Esophagus squamous epithelium (tissue), 5 donors: Measurements from ENCODE around the gene GRP. TPM values are rescaled to one million over a fixed set of nuclear protein-coding genes. Genes with fewer than 3 reads are reported as not detected.

Source experiments
- DNase-seq: peaks from one replicate; lab custom pipeline; 2025; lab: John Stamatoyannopoulos, UW
- H3K27ac ChIP-seq, 4 donors: fragments of 200-600 bp; sonication (generic); one replicate each; pipeline ENCODE4 v1.5.1; 2016 to 2019; ENCODE audit warnings: mild to moderate bottlenecking in 1 of 4
- H3K27me3 ChIP-seq, 4 donors: fragments of 200-600 bp; sonication (generic); 1 replicate in 3 of 4; 2 replicates in 1 of 4; pipeline versions ENCODE4 v1.5.1 to v1.6.0; 2017 to 2021; ENCODE audit warnings: antibody characterized with exemption in 1 of 4
- H3K36me3 ChIP-seq, 3 donors: fragments of 200-600 bp; sonication (generic); one replicate each; pipeline ENCODE4 v1.5.1; 2016 to 2019
- H3K4me1 ChIP-seq, 3 donors: fragments of 200-600 bp; sonication (generic); one replicate each; pipeline ENCODE4 v1.5.1; 2017 to 2019
- H3K4me3 ChIP-seq, 4 donors: fragments of 200-600 bp; sonication (generic); 1 replicate in 3 of 4; 2 replicates in 1 of 4; pipeline ENCODE4 v1.5.1; 2016 to 2019; ENCODE audit warnings: mild to moderate bottlenecking in 2 of 4, moderate library complexity in 1 of 4
- H3K9me3 ChIP-seq, 3 donors: fragments of 200-600 bp; sonication (generic); one replicate each; pipeline ENCODE4 v1.5.1; 2016 to 2019
- POLR2A ChIP-seq, 4 donors: fragments of 450-650 bp; IDR thresholded peaks; one replicate each; pipeline ENCODE4 v1.6.1; 2017; ENCODE audit warnings: antibody characterized with exemption in 4 of 4, mild to moderate bottlenecking in 4 of 4, moderate library complexity in 3 of 4
- WGBS, 2 donors: methylation state at CpG; one replicate each; pipeline ENCODE4 v1.1.5; 2018; 5-methylcytosine and 5-hydroxymethylcytosine counted together
- intact Hi-C: fragments of 100-400 bp; cut with DNase I; formaldehyde crosslinking; loops from one replicate; pipeline ENCODE4 v1.15.0; 2022
- total RNA-seq, 4 donors: library from RNA; depleted of rRNA; stranded (reverse); fragments of >200 nt; gene quantifications; one replicate each; pipeline ENCODE4 v1.1.0, GENCODE V29; 2016
- TF ChIP-seq, protein P1 (sequence below), 6 experiments: fragments of 450-650 bp in 4 of 6; fragments of 200-600 bp in 2 of 6; sonication (generic) in 2 of 6; IDR thresholded peaks; one replicate each; pipeline ENCODE4 v1.5.1; 2016 to 2019; ENCODE audit warnings: antibody characterized with exemption in 6 of 6, mild to moderate bottlenecking in 4 of 6, moderate library complexity in 4 of 6
- donor health status: DM: yes; HTN: yes; CAD: no.

Gene GRP
- total RNA-seq, 4 donors from 2014 or later, result not detected

DNA sequence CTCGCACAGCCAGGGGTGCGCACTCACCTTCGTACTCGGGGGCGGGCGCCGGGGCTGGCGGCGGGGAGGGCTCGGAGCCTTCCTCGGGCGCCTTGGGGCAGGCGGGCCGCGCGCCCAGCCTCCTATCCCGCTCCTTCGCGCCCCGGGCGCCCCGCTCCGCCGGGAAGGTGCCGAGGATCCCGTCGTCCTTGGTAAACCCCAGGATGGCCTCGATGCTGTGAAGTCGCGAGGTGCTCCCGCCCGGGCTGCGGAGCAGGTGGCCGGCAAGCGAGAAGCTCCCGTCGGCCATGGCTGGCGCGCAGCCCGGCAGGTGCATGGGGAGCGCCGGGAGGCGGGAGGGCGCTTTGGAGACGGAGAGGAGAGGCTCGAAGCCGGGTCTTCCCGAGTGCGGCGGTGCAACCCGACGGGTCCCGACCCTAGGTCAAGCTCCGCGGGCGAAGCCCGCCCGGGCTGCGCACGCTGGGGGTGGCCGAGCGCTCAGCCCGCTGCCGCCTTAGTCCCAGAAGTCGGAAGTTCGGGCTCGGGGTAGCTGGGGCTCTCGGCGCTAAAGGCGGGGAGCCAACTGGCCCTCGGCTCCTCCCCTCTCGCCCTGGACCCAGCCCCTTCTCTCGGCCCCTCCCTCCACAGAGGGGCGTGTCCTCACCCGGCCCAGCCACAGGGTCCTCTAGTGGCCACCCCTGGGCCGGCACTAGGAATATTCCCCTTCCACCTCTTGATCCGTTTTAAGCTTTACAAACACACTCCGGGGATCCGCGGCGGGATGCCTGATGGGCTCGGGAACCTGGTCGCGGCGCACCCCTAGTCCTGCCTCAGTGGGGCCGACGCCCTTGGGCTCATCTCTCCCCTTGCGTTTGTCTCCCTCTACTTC is 53.2 kb downstream of the GRP start, which contains the start of gene RAX:
Gene RAX, minus strand, starts transcription at position 564 of the 868 bp plus-strand sequence. Its CDS starts 248 bp downstream, at position 316.
- H3K4me3 ChIP-seq, result peak within 1 kb of the TSS; percentile 17 to 61 (median 34)
- no peaks in the 10 kb centered on the region for H3K36me3 ChIP-seq
- H3K27me3 ChIP-seq, result peaks cover 0 to 69% (median 48%) of the 10 kb centered on the region in 4 donors
- intact Hi-C loops, result no loop called here
- peaks cover 25 to 47% (median 27%) of the 10 kb centered on the region in 3 donors for H3K4me1 ChIP-seq
- WGBS, 2 donors, result 3 to 11% methylated on average over 7 to 15 of the region's 88 CpGs
- no peaks in the 10 kb centered on the region for H3K9me3 ChIP-seq
- no peak for TF ChIP-seq POLR2A (IDR thresholded peaks at IDR 0.05)
- TF ChIP-seq, protein P1, sequence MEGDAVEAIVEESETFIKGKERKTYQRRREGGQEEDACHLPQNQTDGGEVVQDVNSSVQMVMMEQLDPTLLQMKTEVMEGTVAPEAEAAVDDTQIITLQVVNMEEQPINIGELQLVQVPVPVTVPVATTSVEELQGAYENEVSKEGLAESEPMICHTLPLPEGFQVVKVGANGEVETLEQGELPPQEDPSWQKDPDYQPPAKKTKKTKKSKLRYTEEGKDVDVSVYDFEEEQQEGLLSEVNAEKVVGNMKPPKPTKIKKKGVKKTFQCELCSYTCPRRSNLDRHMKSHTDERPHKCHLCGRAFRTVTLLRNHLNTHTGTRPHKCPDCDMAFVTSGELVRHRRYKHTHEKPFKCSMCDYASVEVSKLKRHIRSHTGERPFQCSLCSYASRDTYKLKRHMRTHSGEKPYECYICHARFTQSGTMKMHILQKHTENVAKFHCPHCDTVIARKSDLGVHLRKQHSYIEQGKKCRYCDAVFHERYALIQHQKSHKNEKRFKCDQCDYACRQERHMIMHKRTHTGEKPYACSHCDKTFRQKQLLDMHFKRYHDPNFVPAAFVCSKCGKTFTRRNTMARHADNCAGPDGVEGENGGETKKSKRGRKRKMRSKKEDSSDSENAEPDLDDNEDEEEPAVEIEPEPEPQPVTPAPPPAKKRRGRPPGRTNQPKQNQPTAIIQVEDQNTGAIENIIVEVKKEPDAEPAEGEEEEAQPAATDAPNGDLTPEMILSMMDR (IDR thresholded peaks at IDR 0.05), result no peak
- no peak within 1 kb of the TSS for H3K27ac ChIP-seq
- DNase-seq, result no peak

DNA sequence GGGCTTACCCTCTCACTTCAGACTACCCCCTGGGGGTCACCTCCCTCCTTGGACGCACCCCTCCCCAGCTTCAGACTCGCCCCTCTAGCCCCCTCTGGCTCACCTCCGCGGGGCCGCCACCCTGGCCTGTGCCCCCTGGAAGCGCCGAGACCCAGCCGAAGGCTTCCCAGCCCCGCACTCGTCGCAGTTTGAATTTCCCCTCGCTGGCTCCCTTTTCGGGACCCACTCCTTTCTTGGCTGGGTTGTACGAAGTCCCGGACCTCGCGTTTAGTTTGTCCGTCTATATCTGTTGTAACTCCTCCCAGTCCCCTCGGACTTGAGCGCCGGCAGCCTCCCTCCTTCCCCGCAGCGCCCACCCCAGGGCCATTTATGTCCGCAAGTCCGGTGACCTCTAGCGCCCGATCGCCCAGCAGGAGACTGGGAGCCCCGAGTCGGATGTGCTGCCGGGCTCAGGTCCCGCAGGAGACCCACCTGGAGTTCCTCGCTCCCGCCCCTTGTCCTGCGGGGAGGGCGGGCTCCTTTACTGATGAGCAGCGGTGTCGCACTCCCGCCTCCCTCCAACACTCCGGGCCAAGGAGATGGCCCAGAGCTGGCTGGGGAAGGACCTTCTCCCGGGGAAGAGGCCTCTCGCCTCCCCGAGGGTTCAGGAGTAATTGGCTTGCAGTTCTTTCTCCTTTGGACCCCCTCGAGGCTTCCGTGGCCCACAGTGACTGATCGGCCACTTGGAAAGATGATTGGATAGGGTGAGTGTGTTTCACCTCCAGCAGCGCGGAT is 54.0 kb downstream of the GRP start:
- Histone ChIP-seq H3K27me3 (peaks cover 0 to 60% (median 41%) of the 10 kb centered on the region in 4 donors), H3K4me3 (peak overlapping the region in 1 of 4 donors; percentile 61), H3K4me1 (peaks cover 21 to 39% (median 22%) of the 10 kb centered on the region in 3 donors), H3K9me3 (no peaks in the 10 kb centered on the region), H3K36me3 (no peaks in the 10 kb centered on the region), H3K27ac (no peak overlapping the region)
- TF ChIP-seq, protein P1 (IDR thresholded peaks at IDR 0.05), result no peak
- TF ChIP-seq POLR2A (IDR thresholded peaks at IDR 0.05), result no peak
- 4 to 9% methylated on average over 20 to 25 of the region's 48 CpGs for WGBS, 2 donors
- intact Hi-C loops, result no loop called here
- DNase-seq, result no peak

DNA sequence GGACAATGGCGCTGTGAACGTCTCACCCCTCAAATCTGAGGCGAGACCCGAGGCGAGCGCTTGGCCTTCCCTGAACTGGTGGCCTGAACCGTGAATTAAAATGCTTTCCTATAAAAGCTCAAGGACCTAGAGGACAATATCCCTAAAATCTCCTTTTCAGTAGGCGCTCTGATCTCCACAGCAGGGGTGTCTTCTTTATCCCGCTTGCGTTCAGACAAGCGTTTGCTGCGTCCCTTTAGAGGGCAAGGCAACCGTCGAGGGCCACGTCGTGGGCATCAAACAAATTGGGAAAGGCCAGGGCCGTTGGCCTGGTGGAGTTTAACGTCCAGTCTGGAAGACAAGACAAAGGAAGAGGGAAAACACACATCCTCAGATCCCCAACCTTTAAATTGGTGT is 54.6 kb downstream of the GRP start:
- intact Hi-C loops, result no loop called here
- TF ChIP-seq, protein P1 (IDR thresholded peaks at IDR 0.05), result no peak
- no peak for TF ChIP-seq POLR2A (IDR thresholded peaks at IDR 0.05)
- no peak overlapping the region for H3K4me3 ChIP-seq
- 20 to 27% methylated on average over 13 to 18 of the region's 18 CpGs for WGBS, 2 donors
- no peaks in the 10 kb centered on the region for H3K36me3 ChIP-seq
- H3K27me3 ChIP-seq, result peaks cover 0 to 57% (median 40%) of the 10 kb centered on the region in 4 donors
- no peak overlapping the region for H3K27ac ChIP-seq
- DNase-seq, result no peak
- no peaks in the 10 kb centered on the region for H3K9me3 ChIP-seq
- H3K4me1 ChIP-seq, result peaks cover 16 to 33% (median 21%) of the 10 kb centered on the region in 3 donors

DNA sequence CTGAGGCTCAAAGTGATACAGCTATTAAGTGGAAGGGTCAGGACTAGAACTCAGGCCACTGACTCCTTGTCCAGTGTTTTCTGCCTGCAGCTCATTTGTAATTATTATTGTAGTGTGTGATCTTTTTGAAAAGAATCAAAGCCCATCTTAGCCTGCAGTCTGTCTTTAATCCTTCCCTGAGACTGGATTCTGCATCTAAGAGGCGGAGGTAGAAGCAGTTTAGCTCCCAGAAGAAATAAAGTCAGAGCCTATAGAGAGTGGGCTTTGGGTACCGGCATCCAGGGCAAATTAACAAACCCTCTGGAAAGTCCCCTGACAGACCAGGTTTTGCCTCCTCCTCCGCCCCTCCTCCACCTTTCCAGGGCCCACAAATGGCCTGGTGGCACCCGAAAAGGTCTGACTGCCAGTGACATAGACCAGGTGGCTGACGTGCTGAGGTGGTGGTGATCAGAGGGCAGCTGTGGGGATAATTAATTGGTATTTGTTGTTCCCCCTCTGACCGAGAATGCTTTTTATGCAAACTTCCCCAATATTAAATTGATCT is 55.5 kb downstream of the GRP start:
- intact Hi-C loops, result no loop called here
- Histone ChIP-seq H3K4me3 (no peak overlapping the region), H3K36me3 (no peaks in the 10 kb centered on the region), H3K9me3 (no peaks in the 10 kb centered on the region), H3K27me3 (peaks cover 0 to 48% (median 36%) of the 10 kb centered on the region in 4 donors), H3K27ac (no peak overlapping the region), H3K4me1 (peaks cover 16 to 30% (median 21%) of the 10 kb centered on the region in 3 donors)
- 29 to 43% methylated on average over 2 to 6 of the region's 6 CpGs for WGBS, 2 donors
- no peak for DNase-seq
- TF ChIP-seq, protein P1 (IDR thresholded peaks at IDR 0.05), result no peak
- no peak for TF ChIP-seq POLR2A (IDR thresholded peaks at IDR 0.05)
